ENCODE measurements around the gene PTPN1. TPM values are rescaled to one million over a fixed set of nuclear protein-coding genes. Genes with fewer than 3 reads are reported as not detected.

Gene PTPN1
- total RNA-seq, 2 experiments from 2014 or later, result 17.1 to 25.1 TPM

GRCh38 chr20:50633361-50633760 is 123.2 kb downstream of the PTPN1 start:
- Histone ChIP-seq H3K9me2 (ENCODE audit: insufficient read depth, low read length) (no peaks in the 10 kb centered on the region), H3K4me1 (ENCODE audit: insufficient read depth, low read length, poor library complexity, severe bottlenecking) (peaks cover 6% of the 10 kb centered on the region), H3K9me3 (ENCODE audit: low read length) (no peaks in the 10 kb centered on the region), H3K79me2 (ENCODE audit: insufficient read depth, low read depth, low read length) (no peaks in the 10 kb centered on the region), H3K36me3 (ENCODE audit: insufficient read depth, low read length) (no peaks in the 10 kb centered on the region), H4K20me1 (ENCODE audit: insufficient read depth, low read length) (no peaks in the 10 kb centered on the region), H2AFZ (ENCODE audit: low read length) (no peak overlapping the region), H3K4me2 (ENCODE audit: low read length) (no peak overlapping the region), H3K4me3 (ENCODE audit: low read depth, low read length, poor library complexity, severe bottlenecking) (no peak overlapping the region), H3K27ac (ENCODE audit: low read depth, low read length, poor library complexity, severe bottlenecking) (no peak overlapping the region)
- intact Hi-C loops (cut with micrococcal nuclease; ENCODE audit: unreplicated experiment), result no loop called here
- ChIA-PET CTCF (ENCODE audit: unreplicated experiment) (no interaction called here), POLR2A (interaction anchor here (0.5 to 0.9 kb wide), 2 partner anchors 12 to 16 kb away, joined by 3 to 6 read pairs; no protein-coding TSS in a partner anchor)
- BruUV-seq (replicated peaks), result no TSS peak
- TF ChIP-seq EZH2phosphoT487 (IDR thresholded peaks at IDR 0.05; ENCODE audit: borderline replicate concordance, low read depth, low read length) (no peak), CTCF (conservative IDR thresholded peaks at IDR 0.05; ENCODE audit: low read length) (no peak)
- DNase-seq (ENCODE audit: low spot score), result no peak

GRCh38 chr20:50634191-50634590 is 124.0 kb downstream of the PTPN1 start:
- no peak overlapping the region for H3K4me2 ChIP-seq (ENCODE audit: low read length)
- intact Hi-C loops (cut with micrococcal nuclease; ENCODE audit: unreplicated experiment), result no loop called here
- POLR2A ChIA-PET, result no interaction called here

More at GRCh38 chr20:50634191-50634590, 124.0 kb downstream of the PTPN1 start:
- H4K20me1 ChIP-seq (ENCODE audit: insufficient read depth, low read length), result no peaks in the 10 kb centered on the region
- BruUV-seq (replicated peaks), result no TSS peak
- no peaks in the 10 kb centered on the region for H3K9me2 ChIP-seq (ENCODE audit: insufficient read depth, low read length)
- H3K36me3 ChIP-seq (ENCODE audit: insufficient read depth, low read length), result no peaks in the 10 kb centered on the region
- H3K79me2 ChIP-seq (ENCODE audit: insufficient read depth, low read depth, low read length), result no peaks in the 10 kb centered on the region
- no peak for TF ChIP-seq EZH2phosphoT487 (IDR thresholded peaks at IDR 0.05; ENCODE audit: borderline replicate concordance, low read depth, low read length)
- no peak for TF ChIP-seq CTCF (conservative IDR thresholded peaks at IDR 0.05; ENCODE audit: low read length)
- DNase-seq (ENCODE audit: low spot score), result no peak
- H3K27ac ChIP-seq (ENCODE audit: low read depth, low read length, poor library complexity, severe bottlenecking), result no peak overlapping the region
- H3K9me3 ChIP-seq (ENCODE audit: low read length), result no peaks in the 10 kb centered on the region
- no peak overlapping the region for H3K4me3 ChIP-seq (ENCODE audit: low read depth, low read length, poor library complexity, severe bottlenecking)
- H2AFZ ChIP-seq (ENCODE audit: low read length), result no peak overlapping the region
- no peaks in the 10 kb centered on the region for H3K4me1 ChIP-seq (ENCODE audit: insufficient read depth, low read length, poor library complexity, severe bottlenecking)
- CTCF ChIA-PET (ENCODE audit: unreplicated experiment), result no interaction called here

Small RNA genes lying within 50 kb of the gene (microRNA-seq; reads per million reads assigned to microRNA genes)
- gene MIR1302-5 (ENCODE audit: borderline replicate concordance) (not detected), gene MIR645 (ENCODE audit: borderline replicate concordance) (not detected)

Small RNA genes lying within 50 kb of the gene (small RNA-seq; reads per million reads assigned to genes)
- gene COX6CP2 (not detected), gene MIR1302-5 (not detected), gene MIR645 (not detected), gene RF00019 (not detected)

Other genes with a start within 250 kb of the PTPN1 start
- gene RIPOR3, start 181.2 kb downstream of the PTPN1 start, total RNA-seq (2014; rRNA removed; shearing (Covaris generic)), result not detected in 2 replicates
- gene RIPOR3, start 181.2 kb downstream of the PTPN1 start, total RNA-seq (2022), result 0.35 and 0.53 TPM in 2 replicates
- 4.4 and 5.8 TPM in 2 replicates for gene PARD6B, start 221.2 kb downstream of the PTPN1 start, total RNA-seq (2014; rRNA removed; shearing (Covaris generic))
- gene PARD6B, start 221.2 kb downstream of the PTPN1 start, total RNA-seq (2022), result 5.1 and 6.1 TPM in 2 replicates